ENCODE measurements around the gene SMIM41. TPM values are rescaled to one million over a fixed set of nuclear protein-coding genes. Genes with fewer than 3 reads are reported as not detected.

The SMIM41 gene
- total and polyA plus RNA-seq, 12 donors = 0.10 to 2.1 (median 0.68) TPM; not detected in 8

- intact Hi-C loops (cut with DNase I) = no loop called here
- Histone ChIP-seq H3K27me3 (no peaks in the 10 kb centered on the region), H3K9me3 (replicated peaks in 1 of 3) (no peaks in the 10 kb centered on the region), H3K36me3 (replicated peaks in 1 of 2) (no peaks in the 10 kb centered on the region), H3K27ac (peak overlapping the region in 1 of 5 donors; percentile 24), H3K4me1 (replicated peaks in 1 of 2) (peaks cover 33 to 53% of the 10 kb centered on the region in 2 donors), H3K4me3 (no peak overlapping the region)
- 77 to 89% (median 86%) methylated on average over 7 of the region's 7 CpGs for WGBS, 4 donors
- DNase-seq = no peak
- TF ChIP-seq POLR2A (IDR thresholded peaks at IDR 0.05) = no peak
- no peak for TF ChIP-seq CTCF (IDR thresholded peaks at IDR 0.05)
These were observed 32.6 kb upstream of the SMIM41 start for GRCh38 chr12:52046859-52047258.

- H3K36me3 ChIP-seq (replicated peaks in 1 of 2) = peaks cover 0 to under 1% of the 10 kb centered on the region in 2 donors
- 75 to 78% (median 77%) methylated on average over 4 of the region's 4 CpGs for WGBS, 4 donors
These were observed 30.2 kb upstream of the SMIM41 start for GRCh38 chr12:52049286-52049685.

GRCh38 chr12:52049688-52050087, 29.8 kb upstream of the SMIM41 start:
- WGBS, 4 donors = 86 to 92% (median 91%) methylated on average over 5 of the region's 5 CpGs
- Histone ChIP-seq H3K27me3 (no peaks in the 10 kb centered on the region), H3K4me3 (no peak overlapping the region), H3K36me3 (replicated peaks in 1 of 2) (peaks cover 0 to 5% of the 10 kb centered on the region in 2 donors), H3K9me3 (replicated peaks in 1 of 3) (no peaks in the 10 kb centered on the region), H3K27ac (peak overlapping the region in 4 of 5 donors; percentile 95 to 98 (median 97)), H3K4me1 (replicated peaks in 1 of 2) (peaks cover 19 to 45% of the 10 kb centered on the region in 2 donors)
- DNase-seq = peak in 1 of 7 donors; percentile 36
- intact Hi-C loops (cut with DNase I) = loop anchor here in 1 of 2 donors (2.0 kb wide), 1 partner anchor 17 kb away; no protein-coding TSS in a partner anchor
- TF ChIP-seq CTCF (IDR thresholded peaks at IDR 0.05) (no peak), POLR2A (IDR thresholded peaks at IDR 0.05) (no peak)

More at GRCh38 chr12:52049286-52049685, 30.2 kb upstream of the SMIM41 start:
- H3K27me3 ChIP-seq = no peaks in the 10 kb centered on the region
- H3K4me3 ChIP-seq = no peak overlapping the region
- no peak for DNase-seq
- H3K9me3 ChIP-seq (replicated peaks in 1 of 3) = no peaks in the 10 kb centered on the region
- peak overlapping the region in 2 of 5 donors; percentile 98 for H3K27ac ChIP-seq
- peaks cover 23 to 49% of the 10 kb centered on the region in 2 donors for H3K4me1 ChIP-seq (replicated peaks in 1 of 2)
- intact Hi-C loops (cut with DNase I) = no loop called here
- TF ChIP-seq POLR2A (IDR thresholded peaks at IDR 0.05) (no peak), CTCF (IDR thresholded peaks at IDR 0.05) (no peak)

- H3K36me3 ChIP-seq (replicated peaks in 1 of 2) = peaks cover 0 to 10% of the 10 kb centered on the region in 2 donors
- WGBS, 4 donors = 25 to 42% (median 33%) methylated on average over 10 to 16 of the region's 16 CpGs
- peaks cover 13 to 39% of the 10 kb centered on the region in 2 donors for H3K4me1 ChIP-seq (replicated peaks in 1 of 2)
- peak overlapping the region in 2 of 4 donors; percentile 30 to 62 for H3K4me3 ChIP-seq
- H3K9me3 ChIP-seq (replicated peaks in 1 of 3) = no peaks in the 10 kb centered on the region
- TF ChIP-seq CTCF (IDR thresholded peaks at IDR 0.05) (no peak), POLR2A (IDR thresholded peaks at IDR 0.05) (no peak)
- peak; percentile 51 to 79 (median 74) for DNase-seq
- peak overlapping the region; percentile 72 to 98 (median 96) for H3K27ac ChIP-seq
- intact Hi-C loops (cut with DNase I) = loop anchor here in 1 of 2 donors (2.0 kb wide), 1 partner anchor 17 kb away; no protein-coding TSS in a partner anchor
- no peaks in the 10 kb centered on the region for H3K27me3 ChIP-seq
These were observed 29.3 kb upstream of the SMIM41 start for GRCh38 chr12:52050116-52050757.
